HAP-1 (cell line): ENCODE results near the gene SETMAR.
"Not testable (repeated sequence)": the region's sequence is repeated elsewhere in the genome, so short reads cannot be mapped to it uniquely, and the experiment has no call there.

ENCODE experiments used
- DNase-seq, 2 experiments: peaks; one replicate each; pipeline ENCODE4 v3.0.0-alpha.2; 2016 to 2020; ENCODE audit warnings: low spot score in 2 of 2
- H3K27me3 ChIP-seq: fragments of 250-450 bp; sonication (Bioruptor Pico); 2 replicates; pipeline ENCODE4 v1.5.1; 2020; ENCODE audit warnings: low read depth, mild to moderate bottlenecking, moderate library complexity
- H3K36me3 ChIP-seq: fragments of 250-450 bp; sonication (Bioruptor Pico); replicated peaks from 2 replicates; pipeline ENCODE4 v1.5.1; 2020; ENCODE audit warnings: mild to moderate bottlenecking
- H3K4me1 ChIP-seq: fragments of 250-450 bp; sonication (Bioruptor Pico); 2 replicates; pipeline ENCODE4 v1.5.1; 2020; ENCODE audit warnings: mild to moderate bottlenecking
- H3K4me3 ChIP-seq: fragments of 250-450 bp; sonication (Bioruptor Pico); 2 replicates; pipeline ENCODE4 v1.5.1; 2020; ENCODE audit warnings: mild to moderate bottlenecking, moderate library complexity
- H3K9me3 ChIP-seq: fragments of 250-450 bp; sonication (Bioruptor Pico); 2 replicates; pipeline ENCODE4 v1.5.1; 2020; ENCODE audit warnings: mild to moderate bottlenecking, moderate library complexity
- in situ Hi-C: fragments of 300-500 bp; cut with MboI; formaldehyde crosslinking; loops from 3 replicates; pipeline ENCODE4 v1.14.3; 2020; ENCODE audit warnings: low sequenced_read_pairs, inconsistent platforms, mixed read lengths

SETMAR gene

DNA sequence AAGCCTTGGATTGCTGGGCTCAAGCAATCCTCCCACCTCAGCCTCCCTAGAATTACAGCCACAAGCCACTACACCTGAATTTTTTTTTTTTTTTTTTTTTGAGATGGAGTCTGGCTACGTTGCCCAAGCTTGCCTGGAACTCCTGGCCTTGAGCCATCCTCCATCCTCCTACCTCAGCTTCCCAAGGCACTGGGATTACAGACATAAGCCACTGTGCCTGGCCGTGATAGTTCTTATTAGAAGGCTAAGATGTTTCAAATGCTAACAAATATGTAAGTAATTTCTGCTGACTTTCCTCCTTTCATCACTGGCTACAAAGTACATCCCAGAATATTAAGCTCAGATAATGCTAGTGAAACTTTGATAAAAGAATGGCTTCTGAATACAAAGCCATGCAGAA is 5.7 kb upstream of the SETMAR start:
- no peak overlapping the region for H3K4me3 ChIP-seq
- no peaks in the 10 kb centered on the region for H3K36me3 ChIP-seq
- H3K27me3 ChIP-seq, result no peaks in the 10 kb centered on the region
- DNase-seq, result no peak
- H3K4me1 ChIP-seq, result peaks cover 6% of the 10 kb centered on the region
- in situ Hi-C loops, result loop anchor here (10.0 to 25.0 kb wide), 2 partner anchors 485 to 1103 kb away; no protein-coding TSS in a partner anchor
- H3K9me3 ChIP-seq, result no peaks in the 10 kb centered on the region

DNA sequence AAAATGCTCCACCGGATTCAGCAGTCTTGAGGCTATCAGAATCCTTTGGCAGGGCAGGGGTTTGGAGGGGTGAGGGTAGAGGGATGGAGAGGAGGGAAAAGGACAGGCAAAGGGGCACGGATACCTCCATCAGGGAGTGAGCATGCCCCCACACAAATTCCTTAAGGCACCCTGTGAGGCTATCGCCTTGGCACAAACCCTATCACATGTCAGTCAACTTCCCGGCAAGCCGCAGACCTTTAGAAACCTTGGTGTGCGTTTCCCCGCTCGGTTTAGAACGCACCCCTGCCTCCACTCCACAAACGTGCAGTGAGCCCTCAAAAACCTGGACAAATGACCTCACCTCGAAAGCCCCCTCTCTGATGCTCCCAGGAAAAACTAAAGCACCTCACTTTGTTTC is 422 bp upstream of the SETMAR start:
- H3K27me3 ChIP-seq, result no peaks in the 10 kb centered on the region
- H3K9me3 ChIP-seq, result no peaks in the 10 kb centered on the region
- no peak for DNase-seq
- peak overlapping the region; percentile 58 for H3K4me3 ChIP-seq
- peaks cover 5% of the 10 kb centered on the region for H3K4me1 ChIP-seq
- in situ Hi-C loops, result loop anchor here (25.0 kb wide), 1 partner anchor 685 kb away; the partner anchor contains the start of gene BHLHE40
- no peaks in the 10 kb centered on the region; the same call in 1 of the 2 replicates for H3K36me3 ChIP-seq

DNA sequence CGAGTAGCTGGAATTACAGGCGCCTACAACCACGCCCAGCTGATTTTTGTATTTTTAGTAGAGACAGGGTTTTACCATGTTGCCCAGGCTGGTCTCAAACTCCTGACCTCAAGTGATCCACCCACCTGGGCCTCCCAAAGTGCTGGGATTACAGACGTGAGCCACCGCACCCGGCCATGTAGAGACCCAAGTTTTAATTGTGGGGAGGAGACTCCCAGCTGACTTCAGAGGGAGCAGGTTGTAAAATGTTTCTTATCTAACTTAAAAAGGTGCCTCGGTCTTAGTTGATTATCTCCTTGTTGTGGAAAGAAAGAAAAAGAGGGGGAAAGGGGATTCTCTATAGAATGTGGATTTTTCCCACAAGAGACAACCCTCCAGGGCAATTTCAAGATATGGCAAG is 2.0 kb downstream of the SETMAR start:
- DNase-seq, H3K9me3 ChIP-seq, H3K4me1 ChIP-seq, H3K4me3 ChIP-seq, H3K27me3 ChIP-seq, H3K36me3 ChIP-seq: not testable (repeated sequence)
- in situ Hi-C loops, result loop anchor here (25.0 kb wide), 1 partner anchor 682 kb away; the partner anchor contains the start of gene BHLHE40

DNA sequence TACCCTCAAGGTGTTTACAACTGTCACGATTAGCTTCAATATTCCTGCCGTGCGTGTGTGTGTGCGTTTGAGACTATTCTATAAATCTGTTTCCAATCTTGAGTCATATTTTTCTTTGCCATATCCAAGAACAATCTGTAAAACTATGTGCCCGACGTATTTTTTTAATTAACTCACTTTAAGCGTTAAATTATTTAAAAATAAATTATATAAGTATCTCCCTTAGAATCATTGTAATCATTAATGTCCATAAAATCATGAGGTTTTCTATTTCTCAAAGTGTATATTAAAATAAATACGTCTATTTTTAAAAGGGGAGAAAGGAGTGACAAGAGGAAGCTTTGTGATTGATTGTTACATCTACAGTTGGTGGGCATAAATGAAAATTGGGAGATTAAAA is 2.9 kb downstream of the SETMAR start:
- Histone ChIP-seq H3K4me1 (peaks cover 14% of the 10 kb centered on the region), H3K36me3 (no peaks in the 10 kb centered on the region; the same call in none of the 2 replicates), H3K4me3 (no peak overlapping the region), H3K9me3 (no peaks in the 10 kb centered on the region), H3K27me3 (no peaks in the 10 kb centered on the region)
- in situ Hi-C loops, result loop anchor here (25.0 kb wide), 1 partner anchor 681 kb away; the partner anchor contains the start of gene BHLHE40
- DNase-seq, result no peak

DNA sequence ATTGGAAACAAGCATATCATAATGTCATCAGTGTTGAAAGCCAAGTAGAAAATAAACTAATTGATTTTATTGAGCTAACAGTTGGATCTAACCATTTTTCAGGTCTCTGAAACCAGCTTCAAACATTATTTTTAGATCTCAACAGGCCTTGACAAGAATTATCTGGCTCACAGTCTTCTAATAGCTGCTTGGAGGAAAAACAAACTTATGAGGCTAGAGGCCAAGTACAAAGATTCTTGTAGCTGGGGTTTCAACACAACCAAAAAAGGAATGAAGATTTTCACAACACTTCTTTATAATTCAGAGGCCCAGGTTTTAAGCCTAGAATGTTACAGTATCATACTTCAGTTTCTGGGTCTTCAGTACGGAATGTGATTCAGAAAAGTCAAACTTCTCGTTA is 3.7 kb downstream of the SETMAR start:
- no peak for DNase-seq
- in situ Hi-C loops, result loop anchor here (25.0 kb wide), 1 partner anchor 680 kb away; the partner anchor contains the start of gene BHLHE40
- peaks cover 14% of the 10 kb centered on the region for H3K4me1 ChIP-seq
- H3K27me3 ChIP-seq, result no peaks in the 10 kb centered on the region
- no peaks in the 10 kb centered on the region; the same call in none of the 2 replicates for H3K36me3 ChIP-seq
- no peaks in the 10 kb centered on the region for H3K9me3 ChIP-seq
- no peak overlapping the region for H3K4me3 ChIP-seq

DNA sequence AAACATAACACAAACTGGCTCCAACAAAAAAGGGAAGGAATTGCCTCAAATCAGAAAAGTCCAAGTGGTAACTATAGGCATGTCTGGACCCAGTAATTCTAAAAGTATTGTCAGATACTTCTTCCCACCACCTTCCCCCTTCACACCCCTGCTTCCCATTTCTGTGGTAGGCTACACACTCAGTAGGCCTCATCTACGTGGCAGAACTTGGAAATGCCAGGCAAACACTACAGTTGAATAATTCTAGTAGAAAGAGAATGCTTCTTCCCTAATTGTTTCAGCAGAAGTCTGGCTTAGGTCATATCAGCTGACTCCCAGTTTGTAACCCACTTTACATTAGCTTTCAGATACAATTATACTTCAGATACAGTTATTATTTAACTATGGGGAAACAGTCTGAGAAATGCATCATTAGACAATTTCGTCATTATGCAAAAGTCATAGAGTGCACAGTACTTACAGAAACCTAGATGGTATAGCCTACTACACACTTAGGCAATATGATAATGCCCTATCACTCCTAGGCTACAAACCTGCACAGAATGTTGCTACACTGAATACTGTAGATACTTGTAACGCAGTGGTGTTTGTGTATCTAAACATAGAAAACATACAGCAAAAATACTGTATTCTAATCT is 6.4 kb downstream of the SETMAR start:
- Histone ChIP-seq H3K4me3 (no peak overlapping the region), H3K4me1 (peaks cover 10% of the 10 kb centered on the region), H3K9me3 (no peaks in the 10 kb centered on the region), H3K27me3 (no peaks in the 10 kb centered on the region), H3K36me3 (peaks cover 4% of the 10 kb centered on the region)
- no peak for DNase-seq
- in situ Hi-C loops, result loop anchor here (25.0 kb wide), 1 partner anchor 678 kb away; the partner anchor contains the start of gene BHLHE40

DNA sequence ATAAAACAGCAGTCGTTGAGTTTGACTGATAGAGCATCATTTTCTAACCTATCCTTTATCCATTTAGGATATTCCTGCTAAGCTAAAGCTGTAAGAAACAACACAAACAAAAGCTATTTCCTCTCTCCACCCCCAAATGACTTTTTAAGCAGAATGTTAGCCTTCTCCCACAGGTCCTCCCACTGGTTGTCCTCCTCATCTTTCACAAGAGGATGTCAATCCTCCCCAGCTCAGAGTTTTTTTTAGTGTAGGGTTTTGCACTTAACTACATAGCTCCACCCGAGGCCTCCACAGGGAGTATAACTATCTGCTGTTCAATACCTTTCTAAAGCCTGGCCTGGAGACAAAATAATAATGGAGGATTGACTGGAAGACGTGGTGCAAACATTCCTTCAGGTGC is 7.8 kb downstream of the SETMAR start:
- Histone ChIP-seq H3K36me3 (peaks cover 4% of the 10 kb centered on the region), H3K9me3 (no peaks in the 10 kb centered on the region), H3K4me1 (peaks cover 9% of the 10 kb centered on the region), H3K4me3 (no peak overlapping the region), H3K27me3 (no peaks in the 10 kb centered on the region)
- no peak for DNase-seq
- in situ Hi-C loops, result loop anchor here (25.0 kb wide), 1 partner anchor 676 kb away; the partner anchor contains the start of gene BHLHE40

DNA sequence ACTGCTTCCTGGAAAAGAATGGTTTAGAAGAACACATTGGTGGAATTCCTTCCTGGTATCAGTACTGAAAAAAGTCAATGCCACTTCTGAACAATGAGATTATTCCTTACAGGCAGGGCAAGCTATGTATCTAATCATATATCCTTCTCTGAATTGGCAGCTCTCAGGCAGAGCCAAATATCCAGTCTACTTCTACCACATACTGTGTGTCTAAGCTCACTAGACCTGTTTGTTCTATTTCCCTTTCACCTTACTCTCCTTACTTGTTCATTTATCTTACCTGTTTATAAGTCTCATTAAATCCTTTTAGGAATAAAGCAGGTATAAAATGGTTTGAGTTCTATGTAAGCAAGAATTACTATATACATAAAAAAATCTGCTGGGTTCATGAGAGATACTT is 8.3 kb downstream of the SETMAR start:
- peaks cover 9% of the 10 kb centered on the region for H3K4me1 ChIP-seq
- no peak for DNase-seq
- H3K36me3 ChIP-seq, result peaks cover 4% of the 10 kb centered on the region
- H3K4me3 ChIP-seq, result no peak overlapping the region
- in situ Hi-C loops, result loop anchor here (25.0 kb wide), 1 partner anchor 676 kb away; the partner anchor contains the start of gene BHLHE40
- no peaks in the 10 kb centered on the region for H3K9me3 ChIP-seq
- no peaks in the 10 kb centered on the region for H3K27me3 ChIP-seq

DNA sequence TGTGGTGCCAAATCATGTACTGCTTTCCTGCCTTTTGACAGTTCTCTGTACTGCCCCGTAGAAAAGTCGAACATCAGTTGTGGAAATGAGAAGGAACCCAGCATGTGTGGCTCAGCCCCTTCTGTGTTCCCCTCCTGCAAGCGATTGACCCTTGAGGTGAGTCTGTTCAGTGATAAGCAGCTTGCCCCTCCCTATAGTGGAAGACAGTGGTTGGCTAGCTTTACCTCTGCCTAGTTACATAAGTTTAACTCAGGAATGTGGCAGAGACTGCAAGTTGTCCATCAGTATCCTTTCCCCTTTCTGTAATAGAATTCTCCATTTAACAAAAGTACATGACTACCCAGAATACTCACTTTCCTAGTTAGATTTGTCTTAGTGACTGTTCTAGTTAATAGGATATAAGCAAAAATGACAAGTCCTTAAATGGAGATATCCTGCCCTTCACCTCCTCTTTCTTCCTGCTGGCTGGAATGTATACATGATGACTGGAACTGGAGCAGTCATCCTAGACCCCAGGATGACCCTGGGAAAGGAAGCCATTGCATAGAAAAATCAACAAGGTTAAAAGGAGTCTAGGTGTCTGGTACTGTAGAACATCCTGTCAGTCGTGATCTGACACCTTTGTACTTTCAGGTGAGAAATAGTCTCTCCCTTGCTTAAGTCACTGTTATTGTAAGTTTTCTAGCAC is 10.6 kb downstream of the SETMAR start:
- in situ Hi-C loops, result loop anchor here (25.0 kb wide), 1 partner anchor 674 kb away; the partner anchor contains the start of gene BHLHE40
- Histone ChIP-seq H3K4me1 (peaks cover 9% of the 10 kb centered on the region), H3K4me3 (no peak overlapping the region), H3K27me3 (no peaks in the 10 kb centered on the region), H3K36me3 (peaks cover 4% of the 10 kb centered on the region), H3K9me3 (no peaks in the 10 kb centered on the region)
- no peak for DNase-seq

DNA sequence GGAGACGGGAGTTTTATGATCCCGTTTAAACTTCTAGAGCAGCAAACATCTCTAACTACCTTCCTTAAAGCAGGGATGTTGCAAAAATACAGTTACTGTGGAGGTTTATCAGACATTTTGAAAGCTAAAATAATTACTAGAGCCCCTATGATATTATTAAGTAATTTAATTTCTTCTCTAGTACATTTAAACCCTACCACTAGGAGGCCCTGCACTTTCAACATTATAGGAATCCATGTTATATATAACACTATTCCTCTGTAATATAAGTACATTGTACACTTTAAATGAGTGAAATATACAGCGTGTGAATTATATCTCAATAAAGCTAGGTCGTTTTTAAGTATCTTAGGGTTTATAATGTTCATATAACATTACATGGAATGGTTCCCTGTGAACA is 11.5 kb downstream of the SETMAR start:
- in situ Hi-C loops, result loop anchor here (25.0 kb wide), 1 partner anchor 673 kb away; the partner anchor contains the start of gene BHLHE40
- no peaks in the 10 kb centered on the region for H3K27me3 ChIP-seq
- H3K9me3 ChIP-seq, result no peaks in the 10 kb centered on the region
- no peak overlapping the region for H3K4me3 ChIP-seq
- H3K4me1 ChIP-seq, result peaks cover 11% of the 10 kb centered on the region
- peaks cover 4% of the 10 kb centered on the region for H3K36me3 ChIP-seq
- DNase-seq, result no peak

DNA sequence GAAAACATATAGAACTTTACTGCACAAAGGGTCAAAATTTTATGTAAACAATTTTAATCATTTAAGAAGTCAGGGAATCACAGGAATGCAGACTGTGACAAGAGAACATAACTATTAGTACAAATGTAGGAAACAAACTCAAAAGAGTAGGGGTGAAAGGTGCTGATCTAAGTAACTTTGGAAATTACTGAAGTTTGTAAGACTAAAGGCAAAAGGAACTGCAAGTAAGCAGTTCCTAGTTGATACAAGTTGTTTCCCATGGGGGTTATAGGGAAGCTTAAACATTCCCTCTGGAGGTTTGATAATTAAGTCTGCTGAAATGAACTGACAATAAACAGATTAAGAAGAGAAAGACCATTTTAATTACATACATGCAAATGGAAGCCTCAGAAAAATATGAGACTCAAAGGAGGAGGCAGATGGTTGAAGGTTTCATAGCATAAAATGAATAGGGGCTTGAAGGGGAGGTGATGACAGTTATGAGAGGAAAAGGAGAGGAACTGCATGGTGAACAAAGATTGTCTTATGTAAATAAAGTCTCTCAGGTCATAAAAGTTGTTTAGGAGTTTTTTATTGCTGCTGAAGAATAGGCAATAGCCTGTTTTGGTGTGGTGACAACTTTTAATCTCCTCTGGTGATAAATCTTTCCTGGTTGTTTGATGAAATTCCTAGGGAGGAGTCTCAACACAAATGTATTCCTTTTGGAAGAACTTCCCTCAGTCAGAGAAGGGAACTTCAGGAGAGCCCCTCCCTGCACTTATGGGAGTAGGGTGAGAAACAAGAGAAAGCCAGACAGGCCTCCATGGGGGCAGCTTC is 17.1 kb downstream of the SETMAR start:
- Histone ChIP-seq H3K9me3 (no peaks in the 10 kb centered on the region), H3K36me3 (no peaks in the 10 kb centered on the region), H3K4me1 (peaks cover 12% of the 10 kb centered on the region), H3K4me3 (no peak overlapping the region), H3K27me3 (no peaks in the 10 kb centered on the region)
- peak; percentile 76 to 99 for DNase-seq
- in situ Hi-C loops, result loop anchor here (25.0 kb wide), 1 partner anchor 667 kb away; the partner anchor contains the start of gene BHLHE40

DNA sequence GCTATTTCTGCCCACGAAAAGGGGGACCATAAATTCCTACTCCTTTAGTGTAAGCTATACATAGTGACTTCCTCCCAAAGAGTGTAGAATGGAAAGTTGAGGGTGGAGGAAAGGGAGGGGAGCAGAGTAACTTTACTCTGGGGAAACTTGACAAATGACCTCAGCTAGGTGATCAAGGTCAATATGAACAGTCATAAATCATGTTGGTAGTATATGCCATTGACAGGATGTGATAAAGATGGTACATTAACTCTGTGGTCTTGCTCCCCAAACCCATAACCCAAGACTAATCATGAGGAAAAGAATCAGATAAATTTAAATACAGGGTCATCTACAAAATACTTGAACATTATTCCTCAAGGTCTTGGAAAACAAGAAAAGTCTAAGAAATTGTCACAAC is 18.6 kb downstream of the SETMAR start:
- in situ Hi-C loops, result loop anchor here (25.0 kb wide), 1 partner anchor 666 kb away; the partner anchor contains the start of gene BHLHE40
- Histone ChIP-seq H3K36me3 (no peaks in the 10 kb centered on the region), H3K4me1 (peaks cover 12% of the 10 kb centered on the region), H3K9me3 (no peaks in the 10 kb centered on the region), H3K4me3 (no peak overlapping the region), H3K27me3 (no peaks in the 10 kb centered on the region)
- DNase-seq, result no peak

DNA sequence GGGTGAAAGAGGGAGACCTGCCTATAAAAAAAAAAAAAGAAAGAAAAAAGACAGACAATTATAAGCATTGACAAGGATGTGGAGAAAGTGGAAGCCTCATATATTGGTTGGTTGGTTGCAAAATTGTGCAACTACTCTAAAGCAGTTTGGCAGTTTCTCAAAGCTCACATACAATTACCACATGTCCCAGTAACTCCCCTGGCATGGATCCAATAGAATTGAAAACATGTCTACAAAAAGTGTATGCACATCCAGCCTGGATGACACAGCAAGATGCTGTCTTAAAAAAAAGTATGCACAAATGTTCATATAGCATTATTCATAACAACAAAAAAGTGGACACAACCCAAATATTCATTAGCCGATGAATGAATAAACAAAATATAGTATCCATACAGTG is 19.5 kb downstream of the SETMAR start:
- Histone ChIP-seq H3K9me3 (no peaks in the 10 kb centered on the region), H3K36me3 (no peaks in the 10 kb centered on the region), H3K4me1 (peaks cover 12% of the 10 kb centered on the region), H3K4me3 (no peak overlapping the region), H3K27me3 (no peaks in the 10 kb centered on the region)
- in situ Hi-C loops, result loop anchor here (25.0 kb wide), 1 partner anchor 665 kb away; the partner anchor contains the start of gene BHLHE40
- no peak for DNase-seq
